ENCODE data around the gene TSPAN14.
A peak's percentile ranks its signal among the peaks of the same experiment; 100 is the strongest.

Gene TSPAN14

GRCh38 chr10:80425901-80426300, 28.2 kb upstream of the TSPAN14 start:
- no peak for DNase-seq

DNA sequence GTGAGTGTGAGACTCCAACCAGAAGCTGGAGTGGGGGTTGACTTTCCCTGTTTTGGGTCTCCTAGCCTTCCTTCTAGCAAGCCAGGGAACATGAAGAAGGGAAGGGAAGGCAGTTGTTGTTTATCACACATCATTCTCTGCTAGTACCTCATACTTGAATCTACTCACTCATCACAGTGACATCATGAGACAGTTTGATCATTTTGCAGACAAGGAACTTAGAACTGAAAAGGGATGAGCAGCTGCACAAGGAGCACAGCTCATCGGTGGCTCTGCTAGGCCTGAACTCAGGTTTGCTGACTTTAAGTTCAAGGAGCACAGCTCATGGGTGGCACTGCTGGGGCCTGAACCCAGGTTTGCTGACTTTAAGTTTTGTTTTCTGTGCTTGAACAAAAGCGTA, 26.6 kb upstream of the TSPAN14 start:
- no peak for DNase-seq

GRCh38 chr10:80429521-80429973, 24.6 kb upstream of the TSPAN14 start:
- no peak for DNase-seq

GRCh38 chr10:80433134-80433533, 21.0 kb upstream of the TSPAN14 start:
- no peak for DNase-seq

- no peak for DNase-seq
These were observed 17.5 kb upstream of the TSPAN14 start for GRCh38 chr10:80436446-80437098.

GRCh38 chr10:80437227-80437626, 16.9 kb upstream of the TSPAN14 start:
- DNase-seq: no peak

DNA sequence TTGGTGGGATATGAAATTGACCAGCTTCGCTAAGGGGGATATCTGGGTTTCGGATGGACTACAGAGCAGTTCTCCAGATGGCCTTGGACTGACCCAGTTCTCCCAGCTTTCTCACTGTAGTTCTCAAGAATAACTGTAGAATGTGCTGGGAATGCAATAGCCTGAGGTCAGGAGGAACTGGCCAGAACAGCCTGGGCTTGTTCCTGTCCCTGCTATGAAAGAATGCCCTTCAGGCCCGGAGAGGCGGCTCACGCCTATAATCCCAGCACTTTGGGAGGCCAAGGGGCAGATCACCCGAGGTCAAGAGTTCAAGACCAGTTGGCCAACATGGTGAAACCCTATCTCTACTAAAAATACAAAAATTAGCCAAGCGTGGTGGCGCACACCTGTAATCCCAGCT, 12.3 kb upstream of the TSPAN14 start:
- DNase-seq: no peak

DNA sequence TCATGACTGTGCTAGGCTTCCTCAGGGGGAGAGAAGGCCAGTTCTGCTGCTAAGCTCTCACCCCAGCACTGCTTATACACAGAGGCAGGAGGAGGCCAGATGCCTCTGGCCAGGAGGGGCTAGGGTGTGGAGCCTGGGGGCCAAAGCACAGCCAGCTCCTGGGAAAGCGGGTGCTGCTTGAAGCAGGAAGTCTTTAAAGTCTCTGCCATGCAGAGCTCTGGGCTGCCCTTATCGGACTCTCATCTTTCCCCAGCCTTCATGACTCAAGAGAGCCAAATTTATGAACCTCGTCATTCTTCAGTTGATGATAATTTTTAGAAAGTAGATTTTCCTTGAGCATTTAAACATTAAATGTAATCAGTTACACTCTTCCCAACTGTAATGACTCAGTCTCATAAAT, 11.2 kb upstream of the TSPAN14 start:
- DNase-seq: no peak

DNA sequence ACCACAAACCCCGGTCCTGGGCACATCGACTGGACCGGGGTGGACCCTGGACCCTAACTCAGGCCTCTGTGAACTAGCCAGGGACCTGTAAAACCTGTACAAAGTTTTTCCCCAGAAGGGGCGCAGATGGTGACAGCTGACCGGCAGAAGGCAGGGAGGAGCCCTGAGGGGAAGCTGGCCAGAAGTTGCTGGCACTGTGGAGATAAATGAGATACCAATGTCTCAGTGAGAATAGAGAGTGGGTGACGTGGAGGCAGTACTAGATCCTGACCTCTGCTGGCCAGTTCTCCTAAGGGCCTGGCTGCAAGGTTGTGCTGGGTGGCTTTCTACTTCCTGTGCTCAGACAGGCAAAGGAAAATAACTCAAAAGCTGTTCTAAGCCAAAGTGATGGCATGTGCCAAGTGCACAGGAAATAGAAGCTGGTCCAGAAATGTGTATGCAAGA, 10.6 kb upstream of the TSPAN14 start:
- no peak for DNase-seq

DNA sequence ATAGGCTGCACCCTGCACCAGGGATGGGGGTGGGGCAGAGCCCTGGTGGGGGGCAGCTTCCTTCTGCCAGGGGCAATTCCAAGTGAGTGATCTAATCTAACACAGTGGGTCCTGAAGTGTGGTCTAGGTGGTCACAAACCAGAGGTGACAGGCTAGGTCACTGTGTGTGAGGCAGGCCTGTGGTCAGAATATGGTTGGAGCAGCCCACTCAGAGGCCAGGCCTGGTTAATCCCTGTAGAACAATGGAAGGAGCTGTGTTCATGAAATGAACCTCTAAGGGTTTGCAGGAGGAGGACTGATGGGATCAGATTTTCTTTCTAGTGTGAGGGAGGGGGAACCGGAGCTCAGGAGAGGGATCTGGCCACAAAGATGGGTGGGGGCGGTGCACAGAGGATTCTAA, 10.0 kb upstream of the TSPAN14 start:
- DNase-seq: no peak

- peak; percentile 83 for DNase-seq
These were observed 9.3 kb upstream of the TSPAN14 start for GRCh38 chr10:80444646-80445319.

- no peak for DNase-seq
These were observed 6.5 kb upstream of the TSPAN14 start for GRCh38 chr10:80447436-80448190.

GRCh38 chr10:80448209-80448942, 5.7 kb upstream of the TSPAN14 start:
- no peak for DNase-seq

GRCh38 chr10:80449520-80449919, 4.6 kb upstream of the TSPAN14 start:
- DNase-seq: no peak

- DNase-seq: no peak
These were observed 3.0 kb upstream of the TSPAN14 start for GRCh38 chr10:80451132-80451531.

DNA sequence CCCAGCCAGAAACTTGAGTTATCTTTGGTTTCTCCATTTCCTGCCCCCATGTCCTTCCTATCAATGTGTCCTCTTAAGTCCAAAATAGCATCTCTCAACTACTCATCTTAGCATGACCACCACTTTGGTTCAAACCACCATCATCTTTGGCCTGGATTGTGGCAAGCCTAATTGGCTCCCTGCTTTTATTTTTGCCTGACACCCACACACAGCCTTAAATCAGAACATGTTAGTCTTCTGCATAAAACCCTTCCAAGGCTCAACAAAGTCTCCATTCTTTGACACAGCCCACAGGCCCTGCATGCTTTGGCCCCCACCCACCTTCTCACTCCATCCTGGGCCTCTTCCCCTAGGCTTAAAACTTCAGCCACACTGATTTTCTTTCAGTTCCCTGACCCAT, 2.0 kb upstream of the TSPAN14 start:
- no peak for DNase-seq

GRCh38 chr10:80452640-80453039, 1.5 kb upstream of the TSPAN14 start:
- no peak for DNase-seq

DNA sequence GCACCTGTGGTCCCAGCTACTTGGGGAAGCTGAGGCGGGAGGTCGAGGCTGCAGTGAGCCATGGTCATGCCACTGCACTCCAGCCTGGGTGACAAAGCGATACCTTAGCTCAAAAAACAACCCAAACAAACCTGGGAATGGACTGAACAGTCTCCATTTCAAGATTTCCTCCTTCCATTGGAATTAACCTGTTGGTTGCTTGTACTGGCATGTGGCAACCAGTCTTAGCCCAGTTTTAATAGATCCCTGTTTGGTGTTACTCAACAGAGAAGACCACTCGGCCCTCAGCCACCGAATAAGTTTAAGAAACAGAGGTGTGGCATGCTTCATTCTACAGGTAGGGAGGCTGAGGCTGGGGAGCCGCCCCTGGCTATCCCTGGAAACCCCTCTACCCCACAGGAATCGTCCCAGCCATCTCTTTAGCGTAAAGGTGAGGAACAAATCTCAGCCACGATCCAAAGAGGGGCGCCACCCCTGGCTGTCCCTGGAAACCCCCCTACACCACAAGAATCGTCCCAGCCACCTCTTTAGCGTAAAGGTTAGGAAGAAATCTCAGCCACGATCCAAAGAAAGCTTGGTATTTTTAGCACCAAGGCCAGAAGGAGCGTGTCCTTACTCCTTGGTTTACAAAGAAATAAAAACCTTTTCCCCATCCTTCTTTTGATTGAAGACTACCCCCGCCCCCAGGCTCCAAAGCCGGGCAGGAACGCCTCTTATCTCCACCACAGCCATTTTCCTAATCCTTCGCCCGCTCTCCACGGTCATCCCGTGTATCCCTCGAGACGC, 861 bp upstream of the TSPAN14 start:
- DNase-seq: peak; percentile 41

DNA sequence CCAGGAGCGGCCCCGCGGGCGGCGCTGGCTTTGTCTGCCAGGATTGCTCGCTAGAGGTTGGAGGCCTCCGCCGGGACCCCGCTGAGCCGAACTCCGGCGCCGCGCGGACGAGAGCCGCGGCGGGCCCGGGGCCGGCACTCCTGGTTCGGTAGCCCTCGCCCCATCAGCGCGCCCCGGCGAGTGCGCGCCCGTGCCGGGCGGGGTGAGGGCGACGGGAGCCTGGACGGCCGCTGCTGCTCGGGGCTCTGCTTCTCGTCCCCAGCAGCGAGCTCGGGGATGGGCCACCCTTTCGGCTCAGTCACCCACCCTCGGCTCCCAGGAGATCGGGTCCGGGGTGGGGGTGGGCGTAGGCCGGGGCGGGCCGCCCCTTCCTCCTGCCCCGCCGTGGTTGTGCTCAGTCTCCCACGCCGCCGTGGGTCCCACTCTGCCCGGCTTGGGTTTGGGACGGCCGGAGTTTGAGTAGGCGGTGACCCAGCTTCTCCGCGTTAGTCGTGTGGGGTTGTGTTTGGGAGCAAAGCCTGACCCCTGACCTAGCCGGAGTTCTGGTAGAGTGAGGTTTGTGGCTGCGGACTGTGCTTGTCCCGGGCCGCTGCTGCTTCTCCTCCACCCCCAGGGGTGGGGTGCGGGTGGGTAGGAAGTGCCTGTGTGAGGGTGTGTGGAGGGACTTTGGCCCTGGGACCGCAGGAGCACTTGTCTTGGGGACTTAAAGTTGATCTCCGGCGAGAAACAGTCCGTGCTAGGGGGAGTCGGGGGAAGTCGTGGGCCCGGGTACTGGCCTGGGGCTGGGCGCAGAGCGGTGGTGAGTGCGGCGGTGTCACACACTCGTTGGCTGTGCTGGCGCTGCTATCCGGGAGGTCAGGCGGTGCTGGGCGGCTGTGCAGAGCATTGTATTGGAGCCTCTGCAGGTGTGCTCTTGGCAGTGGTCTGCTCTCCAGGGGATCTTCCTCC, 677 bp downstream of the TSPAN14 start:
- DNase-seq: no peak

DNA sequence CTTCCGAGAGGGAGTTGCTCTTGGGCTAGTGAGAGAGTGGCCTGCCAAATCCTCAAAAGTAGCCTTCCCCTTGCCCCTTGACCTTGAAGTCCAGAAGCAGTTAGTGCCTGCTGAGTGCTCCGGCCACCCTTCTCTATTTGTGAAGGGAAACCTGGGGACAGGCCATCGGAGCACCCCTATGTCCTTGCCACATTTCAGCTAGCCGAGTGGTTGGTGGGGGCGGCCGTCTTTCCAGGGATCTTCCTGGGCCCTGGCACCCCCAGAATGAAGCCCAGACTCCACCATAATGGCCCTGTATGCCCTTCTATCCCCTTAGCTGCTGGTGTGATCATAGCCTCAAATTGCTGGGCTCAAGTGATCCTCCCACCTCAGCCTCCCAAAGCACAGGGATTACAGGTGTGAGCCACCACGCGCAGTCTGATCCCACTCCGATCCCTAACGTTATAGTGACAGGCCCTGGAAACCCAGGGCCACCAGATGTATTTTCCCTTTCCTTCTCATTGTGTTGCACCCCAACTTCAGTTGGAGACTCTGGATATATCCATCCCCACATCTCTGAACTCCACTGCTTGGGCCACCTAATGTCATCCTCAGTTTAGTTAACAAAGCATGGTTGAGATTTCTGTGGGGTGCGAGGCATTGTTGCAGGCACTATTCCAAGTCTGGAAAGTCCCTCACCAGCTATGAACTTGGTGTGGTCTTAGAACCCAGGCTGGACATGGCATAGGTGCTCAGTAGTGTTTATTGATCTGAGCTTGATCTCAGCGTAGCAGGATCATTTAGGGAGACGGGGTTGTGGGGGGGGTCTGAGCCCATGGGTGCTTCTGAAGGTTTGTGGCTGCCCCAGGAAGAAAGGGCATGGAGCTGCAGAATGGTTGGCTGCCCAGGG, 1.6 kb downstream of the TSPAN14 start:
- no peak for DNase-seq
